Thyroid gland (tissue), 4 donors: ENCODE measurements around the gene TSC22D4.

Experiments
- POLR2A ChIP-seq, 2 donors: fragments of 450-650 bp; IDR thresholded peaks; one replicate each; pipeline ENCODE4 v1.6.1; 2017; ENCODE audit warnings: antibody characterized with exemption in 2 of 2, mild to moderate bottlenecking in 2 of 2, moderate library complexity in 1 of 2
- TF ChIP-seq, protein P1 (sequence below), 6 experiments: fragments of 200-600 bp in 3 of 6; fragments of 450-650 bp in 3 of 6; sonication (generic) in 3 of 6; IDR thresholded peaks; one replicate each; pipeline ENCODE4 v1.5.1; 2016 to 2019; ENCODE audit warnings: antibody characterized with exemption in 6 of 6, mild to moderate bottlenecking in 2 of 6, inconsistent platforms in 1 of 6, moderate library complexity in 1 of 6

DNA sequence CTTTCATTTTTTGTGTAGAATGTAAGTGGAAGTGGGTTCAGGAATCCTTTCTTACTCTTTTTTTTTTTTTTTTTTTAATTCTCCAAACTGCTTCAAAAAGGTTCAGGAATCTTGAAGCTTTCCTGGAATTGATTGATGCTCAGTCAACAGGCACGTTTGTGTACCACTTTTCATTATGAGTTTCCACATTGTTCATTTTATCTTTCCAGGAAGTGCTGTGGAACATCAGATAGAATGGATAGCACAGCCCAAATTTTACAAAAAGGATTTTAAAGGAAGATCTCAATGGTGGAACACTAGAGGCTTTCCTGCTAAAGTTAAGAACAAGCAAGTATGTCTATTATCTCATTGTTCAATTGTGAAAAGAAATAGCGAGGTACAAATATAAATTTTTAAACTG is 40.8 kb downstream of the TSC22D4 start:
- TF ChIP-seq, protein P1, sequence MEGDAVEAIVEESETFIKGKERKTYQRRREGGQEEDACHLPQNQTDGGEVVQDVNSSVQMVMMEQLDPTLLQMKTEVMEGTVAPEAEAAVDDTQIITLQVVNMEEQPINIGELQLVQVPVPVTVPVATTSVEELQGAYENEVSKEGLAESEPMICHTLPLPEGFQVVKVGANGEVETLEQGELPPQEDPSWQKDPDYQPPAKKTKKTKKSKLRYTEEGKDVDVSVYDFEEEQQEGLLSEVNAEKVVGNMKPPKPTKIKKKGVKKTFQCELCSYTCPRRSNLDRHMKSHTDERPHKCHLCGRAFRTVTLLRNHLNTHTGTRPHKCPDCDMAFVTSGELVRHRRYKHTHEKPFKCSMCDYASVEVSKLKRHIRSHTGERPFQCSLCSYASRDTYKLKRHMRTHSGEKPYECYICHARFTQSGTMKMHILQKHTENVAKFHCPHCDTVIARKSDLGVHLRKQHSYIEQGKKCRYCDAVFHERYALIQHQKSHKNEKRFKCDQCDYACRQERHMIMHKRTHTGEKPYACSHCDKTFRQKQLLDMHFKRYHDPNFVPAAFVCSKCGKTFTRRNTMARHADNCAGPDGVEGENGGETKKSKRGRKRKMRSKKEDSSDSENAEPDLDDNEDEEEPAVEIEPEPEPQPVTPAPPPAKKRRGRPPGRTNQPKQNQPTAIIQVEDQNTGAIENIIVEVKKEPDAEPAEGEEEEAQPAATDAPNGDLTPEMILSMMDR (IDR thresholded peaks at IDR 0.05): no peak
- TF ChIP-seq POLR2A (IDR thresholded peaks at IDR 0.05): no peak
